Glomerular visceral epithelial cell (primary cell): ENCODE results near the gene DYTN.

Experiments used
- DNase-seq: peaks from one replicate; pipeline ENCODE4 v3.0.0-alpha.2; 2016; ENCODE audit errors: extremely low spot score

Gene DYTN

DNA sequence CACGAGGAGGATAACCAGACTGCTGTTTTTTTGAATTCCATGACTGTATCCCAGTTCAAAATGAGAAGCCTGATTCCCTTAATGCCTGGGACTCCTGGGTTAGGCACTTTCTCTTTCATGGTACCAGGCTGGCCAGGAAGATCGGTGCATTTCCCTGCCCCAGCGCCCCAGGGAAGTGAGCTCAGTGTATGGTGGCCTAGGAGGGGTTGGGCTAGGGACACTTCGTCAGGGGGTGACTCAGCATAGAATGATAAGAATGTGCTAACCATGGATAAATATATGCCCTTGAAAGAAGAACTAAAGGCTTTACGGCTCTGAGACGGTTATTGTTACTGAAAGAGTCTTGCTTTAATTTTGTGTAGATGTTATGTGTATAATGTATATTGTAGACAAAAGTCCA lies 103.4 kb downstream of the DYTN start:
- DNase-seq = peak; percentile 28

DNA sequence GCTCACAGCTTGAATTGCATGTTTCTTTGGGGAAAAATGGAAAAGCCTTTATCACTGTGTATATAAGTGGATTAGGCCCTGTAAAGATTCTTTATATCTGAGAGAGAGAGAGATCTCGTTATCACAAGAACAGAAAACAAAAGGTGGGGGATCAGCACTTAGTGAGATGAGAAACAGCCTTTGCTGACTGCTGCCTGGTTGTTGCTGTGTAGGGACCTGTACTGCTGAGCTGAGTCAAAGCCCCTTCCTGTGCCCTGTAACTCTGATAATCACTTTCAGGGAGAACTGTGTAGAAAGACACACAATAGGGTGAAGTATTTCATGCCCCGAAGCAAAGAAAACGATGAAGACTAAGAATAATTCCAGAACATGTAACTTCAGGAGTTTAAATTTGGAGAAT lies 106.5 kb downstream of the DYTN start:
- DNase-seq = no peak

DNA sequence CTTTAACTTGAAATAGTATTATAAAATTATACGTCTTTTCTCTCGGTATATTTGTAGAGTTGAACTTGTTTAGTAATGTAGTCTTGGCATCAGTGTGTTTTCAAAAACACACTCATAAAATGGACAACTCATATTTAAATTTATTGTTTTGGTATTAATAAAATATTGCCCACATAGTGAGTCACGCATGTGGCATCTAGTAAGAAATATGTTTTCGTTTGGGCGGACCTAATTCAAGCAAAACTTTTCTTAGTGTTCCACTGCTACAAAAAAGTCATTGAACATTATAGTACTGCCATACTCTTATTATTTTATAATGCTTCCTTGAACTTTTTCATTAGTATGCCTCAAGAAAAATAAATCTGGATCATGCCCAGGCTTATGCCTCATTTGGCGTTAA lies 107.0 kb downstream of the DYTN start:
- DNase-seq = no peak

DNA sequence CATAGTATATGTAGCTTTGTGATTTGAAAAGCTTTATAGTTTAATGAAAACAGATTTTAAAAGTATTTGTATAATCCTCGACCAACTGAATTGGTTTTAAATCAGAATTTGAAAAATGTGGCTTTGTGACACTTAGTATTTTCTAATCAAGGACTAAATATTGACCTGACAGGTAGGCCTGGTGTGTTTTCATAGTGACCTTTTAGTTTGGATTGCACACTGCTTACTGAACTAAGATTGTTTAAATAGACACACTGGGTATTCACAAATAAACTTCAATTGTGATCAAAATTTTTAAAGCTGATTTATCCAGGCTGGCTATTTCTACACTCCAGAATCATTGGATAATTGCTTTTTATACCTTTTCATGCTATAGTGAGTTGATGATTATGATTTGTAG lies 107.7 kb downstream of the DYTN start:
- DNase-seq = no peak

DNA sequence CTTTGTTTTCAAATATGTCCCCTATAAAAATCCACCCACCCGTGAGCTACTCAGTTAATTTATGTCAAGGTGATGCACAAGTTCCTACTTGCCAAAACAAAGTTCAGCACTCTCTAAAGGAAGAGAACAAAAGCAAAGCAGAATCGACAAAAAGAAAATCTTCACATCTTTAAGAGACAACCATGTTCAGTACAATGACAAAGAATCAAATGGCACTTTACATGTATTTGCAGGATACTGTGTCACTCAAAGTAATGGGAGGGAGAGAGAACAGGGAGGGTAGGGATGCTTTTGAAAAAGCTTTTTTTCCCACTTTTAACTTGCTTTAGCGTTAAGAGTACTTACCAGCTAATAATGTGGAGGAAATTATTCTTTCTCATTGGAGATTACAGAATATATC lies 115.0 kb downstream of the DYTN start:
- no peak for DNase-seq
